ENCODE data around the gene PSTPIP1.

PSTPIP1 gene

GRCh38 chr15:77039848-77040247, 44.9 kb downstream of the PSTPIP1 start:
- TF ChIP-seq POLR2AphosphoS5 (IDR thresholded peaks at IDR 0.05; ENCODE audit: low read depth, low read length) (no peak), FOXP2 (optimal IDR thresholded peaks at IDR 0.05; ENCODE audit: borderline replicate concordance, extremely low read depth, extremely low read length, insufficient read depth) (no peak), TAF1 (IDR thresholded peaks at IDR 0.05; ENCODE audit: borderline replicate concordance, insufficient read depth, low read length) (no peak), SIN3A (IDR thresholded peaks at IDR 0.05; ENCODE audit: borderline replicate concordance, insufficient read depth, low read length) (no peak)
- TF ChIP-seq, protein P1, sequence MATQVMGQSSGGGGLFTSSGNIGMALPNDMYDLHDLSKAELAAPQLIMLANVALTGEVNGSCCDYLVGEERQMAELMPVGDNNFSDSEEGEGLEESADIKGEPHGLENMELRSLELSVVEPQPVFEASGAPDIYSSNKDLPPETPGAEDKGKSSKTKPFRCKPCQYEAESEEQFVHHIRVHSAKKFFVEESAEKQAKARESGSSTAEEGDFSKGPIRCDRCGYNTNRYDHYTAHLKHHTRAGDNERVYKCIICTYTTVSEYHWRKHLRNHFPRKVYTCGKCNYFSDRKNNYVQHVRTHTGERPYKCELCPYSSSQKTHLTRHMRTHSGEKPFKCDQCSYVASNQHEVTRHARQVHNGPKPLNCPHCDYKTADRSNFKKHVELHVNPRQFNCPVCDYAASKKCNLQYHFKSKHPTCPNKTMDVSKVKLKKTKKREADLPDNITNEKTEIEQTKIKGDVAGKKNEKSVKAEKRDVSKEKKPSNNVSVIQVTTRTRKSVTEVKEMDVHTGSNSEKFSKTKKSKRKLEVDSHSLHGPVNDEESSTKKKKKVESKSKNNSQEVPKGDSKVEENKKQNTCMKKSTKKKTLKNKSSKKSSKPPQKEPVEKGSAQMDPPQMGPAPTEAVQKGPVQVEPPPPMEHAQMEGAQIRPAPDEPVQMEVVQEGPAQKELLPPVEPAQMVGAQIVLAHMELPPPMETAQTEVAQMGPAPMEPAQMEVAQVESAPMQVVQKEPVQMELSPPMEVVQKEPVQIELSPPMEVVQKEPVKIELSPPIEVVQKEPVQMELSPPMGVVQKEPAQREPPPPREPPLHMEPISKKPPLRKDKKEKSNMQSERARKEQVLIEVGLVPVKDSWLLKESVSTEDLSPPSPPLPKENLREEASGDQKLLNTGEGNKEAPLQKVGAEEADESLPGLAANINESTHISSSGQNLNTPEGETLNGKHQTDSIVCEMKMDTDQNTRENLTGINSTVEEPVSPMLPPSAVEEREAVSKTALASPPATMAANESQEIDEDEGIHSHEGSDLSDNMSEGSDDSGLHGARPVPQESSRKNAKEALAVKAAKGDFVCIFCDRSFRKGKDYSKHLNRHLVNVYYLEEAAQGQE (IDR thresholded peaks at IDR 0.05; ENCODE audit: insufficient read depth in 1 of 2, low read depth in 2 of 2, low read length in 2 of 2) = no peak

GRCh38 chr15:77040673-77041072, 45.7 kb downstream of the PSTPIP1 start:
- TF ChIP-seq SIN3A (IDR thresholded peaks at IDR 0.05; ENCODE audit: borderline replicate concordance, insufficient read depth, low read length) = no peak
- TF ChIP-seq FOXP2 (optimal IDR thresholded peaks at IDR 0.05; ENCODE audit: borderline replicate concordance, extremely low read depth, extremely low read length, insufficient read depth) = no peak
- TF ChIP-seq POLR2AphosphoS5 (IDR thresholded peaks at IDR 0.05; ENCODE audit: low read depth, low read length) = no peak
- TF ChIP-seq, protein P1 (IDR thresholded peaks at IDR 0.05; ENCODE audit: insufficient read depth in 1 of 2, low read depth in 2 of 2, low read length in 2 of 2) = no peak
- no peak for TF ChIP-seq TAF1 (IDR thresholded peaks at IDR 0.05; ENCODE audit: borderline replicate concordance, insufficient read depth, low read length)

- TF ChIP-seq TAF1 (IDR thresholded peaks at IDR 0.05; ENCODE audit: borderline replicate concordance, insufficient read depth, low read length) (no peak), FOXP2 (optimal IDR thresholded peaks at IDR 0.05; ENCODE audit: borderline replicate concordance, extremely low read depth, extremely low read length, insufficient read depth) (no peak), POLR2AphosphoS5 (IDR thresholded peaks at IDR 0.05; ENCODE audit: low read depth, low read length) (no peak), SIN3A (IDR thresholded peaks at IDR 0.05; ENCODE audit: borderline replicate concordance, insufficient read depth, low read length) (no peak)
- TF ChIP-seq, protein P1 (IDR thresholded peaks at IDR 0.05; ENCODE audit: insufficient read depth in 1 of 2, low read depth in 2 of 2, low read length in 2 of 2) = no peak
Observed at GRCh38 chr15:77042245-77042919, 47.5 kb downstream of the PSTPIP1 start.

DNA sequence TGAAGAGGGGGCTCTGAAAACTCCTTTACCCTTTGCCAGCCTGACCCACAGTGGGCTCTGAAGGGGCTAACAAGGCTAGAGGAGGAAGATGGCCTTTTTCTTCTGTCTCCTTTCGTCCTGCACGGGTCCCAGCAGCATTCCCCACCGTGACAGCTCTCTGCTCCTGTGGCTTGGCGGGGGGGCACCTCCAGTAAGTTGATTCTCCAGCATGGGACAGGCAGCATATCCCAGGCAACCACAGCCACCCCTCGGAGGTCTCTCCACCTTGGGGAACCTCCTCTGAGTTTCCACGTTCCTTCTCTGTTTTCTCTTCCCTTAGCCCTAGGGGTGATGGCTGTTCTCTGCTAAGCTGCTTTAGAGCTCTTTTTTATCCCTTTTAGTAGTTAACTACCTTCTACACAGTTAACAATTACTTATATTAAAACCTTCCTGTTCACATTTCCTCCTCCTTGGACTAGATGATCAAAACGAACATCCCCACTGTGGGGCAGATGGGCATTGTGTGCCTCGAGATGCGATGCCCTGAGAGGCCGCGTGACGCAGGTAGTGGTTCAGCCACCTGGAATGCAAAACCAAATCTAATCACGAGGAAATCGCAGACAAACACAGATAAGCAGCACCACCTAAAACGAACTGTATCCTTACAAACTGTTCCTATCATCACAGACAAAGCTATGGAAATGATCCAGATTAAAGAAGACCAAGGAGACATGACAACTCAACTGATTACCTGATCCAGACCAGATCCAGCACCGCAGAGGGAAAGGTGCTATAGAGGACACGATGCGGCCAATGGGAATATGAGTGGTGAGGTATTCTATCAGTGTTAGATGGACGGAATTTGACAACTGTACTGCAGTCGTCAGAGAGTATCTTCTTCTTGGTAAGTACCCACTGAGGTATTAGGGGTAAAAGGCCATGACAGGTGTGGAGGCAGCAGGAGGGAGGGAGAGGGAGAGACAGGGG, 48.3 kb downstream of the PSTPIP1 start:
- no peak for TF ChIP-seq FOXP2 (optimal IDR thresholded peaks at IDR 0.05; ENCODE audit: borderline replicate concordance, extremely low read depth, extremely low read length, insufficient read depth)
- no peak for TF ChIP-seq TAF1 (IDR thresholded peaks at IDR 0.05; ENCODE audit: borderline replicate concordance, insufficient read depth, low read length)
- no peak for TF ChIP-seq SIN3A (IDR thresholded peaks at IDR 0.05; ENCODE audit: borderline replicate concordance, insufficient read depth, low read length)
- TF ChIP-seq, protein P1 (IDR thresholded peaks at IDR 0.05; ENCODE audit: insufficient read depth in 1 of 2, low read depth in 2 of 2, low read length in 2 of 2) = no peak
- TF ChIP-seq POLR2AphosphoS5 (IDR thresholded peaks at IDR 0.05; ENCODE audit: low read depth, low read length) = no peak
